Stimulated activated CD8-positive, alpha-beta memory T cell treated with anti-CD3 and anti-CD28 coated beads, Interleukin-7, amount 100 ng/mL, for 4 hours (primary cell): Measurements from ENCODE around the gene GPC5.
"Not testable (repeated sequence)": the region's sequence is repeated elsewhere in the genome, so short reads cannot be mapped to it uniquely, and the experiment has no call there.

Experiments used
- DNase-seq, 2 donors: peaks; one replicate each; pipeline ENCODE4 v3.0.0-alpha.2; 2020; ENCODE audit warnings: low read depth in 2 of 2

GPC5 gene

DNA sequence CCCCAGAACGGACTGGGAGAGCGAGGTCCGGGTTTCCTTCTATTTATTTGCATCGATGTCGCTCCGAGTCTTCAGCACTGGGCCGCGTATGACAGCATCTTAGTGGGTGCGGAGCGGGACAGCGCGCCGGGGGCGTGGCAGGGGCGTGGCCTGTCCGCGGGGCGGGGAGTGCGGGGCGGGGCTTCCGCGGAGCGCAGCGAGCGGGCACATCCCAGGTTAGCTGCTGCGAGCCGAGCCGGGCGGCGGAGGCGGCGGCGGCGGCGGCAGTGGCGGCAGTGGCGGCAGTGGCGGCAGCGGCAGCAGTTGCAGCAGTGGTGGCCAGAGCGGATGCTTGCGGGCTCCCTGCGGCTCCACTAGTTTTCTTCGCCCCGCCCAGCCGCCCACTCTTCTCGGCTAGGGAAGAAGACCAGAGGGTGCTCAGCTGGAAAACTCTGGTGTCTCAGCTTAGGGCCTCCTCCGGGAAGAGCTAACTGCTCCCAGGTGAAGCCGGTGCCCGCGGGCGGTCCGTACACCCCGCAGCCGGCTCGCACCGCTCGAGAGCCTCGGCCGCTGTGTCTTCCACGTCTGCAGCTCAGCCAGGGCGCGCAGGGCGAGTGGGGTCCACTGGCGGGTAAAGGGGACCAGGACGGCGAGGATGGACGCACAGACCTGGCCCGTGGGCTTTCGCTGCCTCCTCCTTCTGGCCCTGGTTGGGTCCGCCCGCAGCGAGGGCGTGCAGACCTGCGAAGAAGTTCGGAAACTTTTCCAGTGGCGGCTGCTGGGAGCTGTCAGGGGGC is at the start of gene GPC5:
Gene GPC5, plus strand, starts transcription at position 209 of the 776 bp plus-strand sequence.
- DNase-seq: peak; percentile 59 to 75

DNA sequence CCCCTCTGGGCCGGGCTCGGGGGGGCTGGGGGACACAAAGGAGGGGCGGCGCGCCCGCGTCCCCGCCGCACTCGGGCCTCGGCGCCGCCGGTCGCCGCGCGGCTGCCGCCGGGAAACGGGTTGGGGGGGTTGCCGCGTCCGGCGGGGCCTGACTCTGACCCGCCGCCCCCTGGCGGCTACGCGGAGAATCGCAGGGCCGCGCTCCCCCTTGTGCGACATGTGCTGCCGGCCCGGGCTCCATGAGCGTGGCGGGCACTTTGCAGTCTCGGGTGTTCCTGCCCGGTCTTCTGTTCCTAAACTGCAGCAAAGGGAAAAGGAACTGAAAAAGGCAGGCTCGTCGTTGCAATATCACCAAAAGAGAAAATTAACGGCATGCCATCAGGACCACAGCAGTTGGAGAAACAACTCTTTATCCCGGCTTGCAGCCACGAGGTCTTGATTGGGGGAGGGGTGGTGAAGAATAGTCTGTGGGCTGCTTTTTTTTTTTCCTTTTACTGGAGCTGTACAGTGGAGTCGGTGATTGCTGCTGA is 49.5 kb upstream of the GPC5 start:
- DNase-seq: peak; percentile 81 to 88

- no peak for DNase-seq
Observed at GRCh38 chr13:91349992-91350911, 48.2 kb upstream of the GPC5 start.

- DNase-seq: no peak
Observed at GRCh38 chr13:91351123-91351522, 47.3 kb upstream of the GPC5 start.

DNA sequence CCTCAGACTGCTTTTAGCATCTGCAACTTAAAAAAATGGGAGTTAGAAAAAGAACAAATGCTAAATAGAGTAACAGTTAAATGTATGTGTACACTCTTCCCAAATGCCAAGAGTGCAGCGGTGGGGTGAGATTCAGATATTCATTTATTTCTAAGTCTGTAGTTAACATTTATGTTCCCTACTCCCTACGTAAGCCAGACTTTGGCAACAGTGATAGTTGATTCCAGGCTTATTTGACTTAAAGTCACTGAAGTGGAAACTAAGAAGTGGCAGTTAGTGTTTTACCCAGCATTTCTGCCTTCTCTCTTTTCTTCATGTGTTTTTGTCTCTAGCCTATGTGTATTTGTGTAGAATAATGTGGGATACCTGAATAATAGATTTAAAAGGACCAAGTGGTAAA is 46.4 kb upstream of the GPC5 start:
- DNase-seq: no peak

DNA sequence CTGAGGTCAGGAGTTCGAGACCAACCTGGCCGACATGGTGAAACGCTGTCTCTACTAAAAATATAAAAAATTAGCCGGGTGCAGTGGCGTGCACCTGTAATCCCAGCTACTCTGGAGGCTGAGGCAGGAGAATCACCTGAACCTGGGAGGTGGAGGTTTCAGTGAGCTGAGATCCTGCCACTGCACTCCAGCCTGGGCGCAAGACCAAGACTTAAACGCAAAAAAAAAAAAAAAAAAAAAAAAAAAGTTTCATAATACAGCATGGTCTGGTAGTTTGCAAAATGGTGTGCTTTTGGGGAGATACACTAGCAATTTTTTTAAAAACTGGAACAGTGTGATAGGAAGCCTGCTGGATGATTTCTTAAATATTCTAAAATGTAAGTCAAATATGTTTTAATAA is 45.5 kb upstream of the GPC5 start:
- not testable (repeated sequence) for DNase-seq

DNA sequence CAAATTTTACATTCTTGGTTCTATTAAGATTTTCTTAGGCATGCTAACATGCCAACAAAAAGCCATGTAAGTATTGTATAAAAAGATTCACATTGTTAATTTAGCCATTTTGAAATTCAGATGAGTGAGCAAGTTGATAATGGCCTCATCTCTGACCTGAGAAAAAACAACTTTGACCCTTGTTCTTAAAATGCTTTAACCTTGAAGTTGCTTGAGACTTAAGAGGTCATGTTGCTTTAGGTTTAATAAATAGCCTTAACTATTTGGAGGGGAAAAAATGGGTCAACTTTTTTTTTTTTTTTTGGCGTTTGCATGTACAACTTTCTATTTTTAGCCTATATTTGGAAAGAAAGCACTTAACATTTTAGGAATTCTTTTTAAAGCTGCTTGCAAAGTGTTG is 44.9 kb upstream of the GPC5 start:
- DNase-seq: no peak

GRCh38 chr13:91355099-91355825 is 43.2 kb upstream of the GPC5 start:
- no peak for DNase-seq

DNA sequence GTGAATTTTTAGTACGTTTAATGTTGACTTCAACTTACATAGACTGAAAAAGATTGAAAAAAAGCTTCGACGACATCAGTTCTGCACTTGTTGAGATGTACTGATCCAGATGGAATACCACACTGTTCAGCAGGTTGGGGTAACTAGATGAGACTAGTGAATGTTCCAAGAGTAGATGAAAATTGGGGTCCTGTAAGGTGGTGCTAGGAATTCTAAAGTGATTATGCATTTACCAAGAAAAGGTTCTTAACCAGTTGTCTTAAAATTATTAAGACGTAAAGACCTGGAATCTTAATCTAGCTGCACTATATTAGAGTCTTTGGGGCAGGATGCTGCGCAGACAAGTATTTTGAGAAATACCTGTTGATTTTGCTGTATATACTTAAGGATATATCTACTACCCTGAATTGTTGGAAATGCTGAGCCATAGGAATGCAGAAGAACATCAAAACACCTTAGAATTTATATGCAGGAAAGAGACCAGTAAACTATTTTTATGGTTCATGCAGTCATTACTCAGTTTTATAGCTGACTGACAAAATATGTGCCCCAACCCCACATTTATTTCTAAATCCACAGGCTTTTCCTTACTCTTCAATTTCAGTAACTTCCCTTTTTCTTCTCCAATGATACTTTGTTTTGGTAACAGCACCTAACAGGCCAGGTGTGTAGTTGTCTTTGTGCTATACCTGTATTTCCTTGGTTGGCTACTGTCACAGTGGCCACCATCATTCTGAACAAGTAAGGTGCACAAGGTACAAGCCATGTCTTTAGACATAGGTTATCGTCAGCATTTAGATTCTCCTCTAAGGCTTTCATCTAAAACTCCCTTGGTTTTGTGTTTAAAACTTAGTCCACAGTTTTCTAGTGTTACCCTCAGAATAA is 42.4 kb upstream of the GPC5 start:
- DNase-seq: no peak

GRCh38 chr13:91356919-91357612 is 41.4 kb upstream of the GPC5 start:
- no peak for DNase-seq

DNA sequence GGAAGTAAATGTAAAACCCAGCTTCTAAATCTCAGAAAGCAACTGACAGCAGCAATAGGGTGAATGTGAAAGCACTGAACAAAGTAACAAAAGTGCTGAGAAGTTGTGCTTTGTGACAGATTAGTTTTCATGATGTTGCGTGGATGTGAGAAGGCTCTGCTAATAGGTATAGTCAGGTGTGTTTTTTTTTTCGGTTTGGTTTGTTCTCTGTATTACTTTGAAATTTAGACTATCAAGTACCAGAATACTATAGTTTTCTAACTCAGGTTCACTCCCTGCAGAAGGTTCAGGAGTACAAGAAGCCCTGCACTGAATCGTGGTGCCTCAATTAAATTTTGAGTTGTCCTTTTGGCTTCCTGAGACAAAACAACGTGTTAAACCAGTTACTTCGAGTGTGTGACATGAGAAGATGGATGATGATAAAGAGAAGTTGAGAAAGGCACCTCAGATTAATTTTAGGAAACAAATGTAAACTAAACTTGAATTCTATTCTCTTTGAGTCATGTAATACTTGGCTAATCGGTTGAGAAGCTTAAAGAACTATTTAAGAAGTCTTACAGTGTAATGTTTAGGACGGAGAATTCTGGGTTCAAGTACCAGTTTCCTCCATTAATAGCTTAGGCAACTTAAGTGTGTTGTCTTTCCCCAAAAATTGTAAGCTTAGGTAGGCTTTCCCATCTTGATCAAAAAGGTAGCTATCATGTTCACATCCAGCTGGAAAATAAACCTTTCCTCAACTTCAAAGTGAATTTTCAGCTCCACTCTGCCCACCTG is 40.6 kb upstream of the GPC5 start:
- no peak for DNase-seq

DNA sequence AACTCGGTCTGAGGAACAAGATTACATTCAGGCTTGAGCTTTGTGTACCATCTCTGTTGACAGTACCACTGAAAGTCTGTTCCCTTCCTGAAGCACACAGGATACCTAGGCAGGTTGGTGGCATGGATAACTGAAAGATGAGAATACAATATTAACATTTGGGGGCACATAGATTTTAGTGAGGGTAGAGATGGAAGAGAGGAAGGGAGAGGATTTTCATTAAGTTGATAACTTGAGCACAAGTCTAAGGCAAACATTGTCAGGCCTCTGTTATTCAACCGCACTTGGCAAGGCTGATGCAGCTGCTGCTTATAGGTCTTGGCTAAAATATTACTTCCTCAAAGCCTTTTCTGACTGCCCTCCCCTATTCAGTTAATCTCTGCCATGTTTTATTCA is 40.0 kb upstream of the GPC5 start:
- DNase-seq: no peak

DNA sequence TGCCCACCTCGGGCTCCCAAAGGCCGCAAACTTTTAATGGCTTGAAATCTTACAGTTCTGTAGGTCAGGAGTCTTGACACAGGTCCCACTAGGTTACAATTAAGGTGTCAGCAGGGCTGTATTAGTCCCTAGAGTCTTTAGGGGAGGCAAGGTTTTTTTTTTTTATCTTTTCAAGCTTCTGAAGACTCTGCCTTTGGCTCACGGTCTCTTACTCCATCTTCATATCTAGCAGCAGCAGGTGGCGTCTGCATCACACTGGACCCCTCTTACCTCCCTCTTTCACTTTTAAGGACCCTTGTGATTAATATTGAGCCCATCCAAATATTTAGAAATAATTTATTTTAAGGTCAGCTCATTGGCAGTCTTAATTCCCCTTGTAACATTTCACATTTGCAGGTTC is 39.3 kb upstream of the GPC5 start:
- DNase-seq: no peak

DNA sequence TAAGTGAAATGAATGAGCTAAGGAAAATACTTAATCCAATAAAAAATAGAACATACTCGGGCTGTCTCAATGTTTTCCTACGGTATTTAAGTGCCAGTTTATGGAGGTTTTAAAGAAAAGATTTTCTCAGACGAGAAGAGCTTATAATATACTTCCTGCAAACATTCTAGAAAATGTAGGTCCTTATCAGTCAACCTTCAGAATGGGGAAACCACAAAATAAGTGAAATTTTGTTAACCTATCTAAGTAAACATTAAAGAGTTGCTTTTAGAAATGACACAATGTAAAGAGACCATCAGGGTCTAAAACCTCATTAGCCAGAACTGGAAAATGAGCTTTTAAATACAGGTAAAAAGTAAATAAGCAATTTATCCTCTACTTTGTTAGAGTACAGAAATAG is 38.8 kb upstream of the GPC5 start:
- DNase-seq: no peak

GRCh38 chr13:91360246-91360751 is 38.1 kb upstream of the GPC5 start:
- no peak for DNase-seq

GRCh38 chr13:91361755-91362271 is 36.6 kb upstream of the GPC5 start:
- DNase-seq: no peak

DNA sequence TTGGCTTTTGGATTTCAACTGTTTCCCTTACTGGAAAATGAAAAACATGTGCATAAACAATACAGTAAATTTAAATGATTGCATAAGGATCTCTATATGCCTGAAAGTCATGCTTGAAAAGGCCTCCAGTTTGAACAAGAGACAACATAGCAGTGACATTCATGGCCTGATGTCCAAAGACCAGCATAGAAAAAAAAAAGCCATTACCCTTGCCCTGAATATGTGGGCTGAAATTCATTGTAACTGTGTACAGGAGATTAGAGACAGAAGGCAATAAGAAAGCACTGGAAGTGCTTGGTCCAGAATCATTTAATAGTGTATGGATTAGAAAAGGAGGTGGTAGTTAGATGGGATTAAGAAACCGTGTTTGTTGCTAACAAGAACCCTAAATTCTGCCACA is 35.5 kb upstream of the GPC5 start:
- DNase-seq: no peak

DNA sequence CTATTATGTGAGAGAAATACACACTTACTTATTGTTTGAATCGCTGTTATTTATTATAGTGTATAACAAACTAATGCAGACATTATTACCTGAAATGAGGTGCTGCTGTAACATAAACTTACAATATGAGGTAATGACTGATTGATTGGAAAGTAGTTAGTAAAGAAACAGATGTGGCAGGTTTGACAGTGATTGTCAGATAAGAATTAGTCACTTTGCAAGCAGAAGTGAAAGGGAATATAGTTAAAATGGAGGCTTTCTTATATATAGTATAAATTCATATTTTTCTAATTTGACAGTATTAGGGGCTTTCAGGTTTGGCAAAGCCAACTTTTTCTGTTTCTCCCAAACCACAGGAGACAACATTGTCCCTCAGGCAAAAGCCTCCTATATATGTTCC is 30.3 kb upstream of the GPC5 start:
- no peak for DNase-seq
